Loucy (cell line): ENCODE results near the gene DTNA.

Source experiments
- EZH2phosphoT487 ChIP-seq: fragments of 200-600 bp; IDR thresholded peaks from 2 replicates; pipeline ENCODE4 v1.6.1; 2018; ENCODE audit warnings: antibody characterized with exemption, mild to moderate bottlenecking, moderate library complexity, borderline replicate concordance
- TF ChIP-seq, protein P1 (sequence below): fragments of 200-600 bp; sonication (generic); conservative IDR thresholded peaks from 2 replicates; pipeline ENCODE4 v1.5.1; 2014; ENCODE audit warnings: mild to moderate bottlenecking, antibody characterized with exemption, low read length

GRCh38 chr18:34835466-34835865 lies 125.4 kb downstream of the DTNA start:
- TF ChIP-seq, protein P1, sequence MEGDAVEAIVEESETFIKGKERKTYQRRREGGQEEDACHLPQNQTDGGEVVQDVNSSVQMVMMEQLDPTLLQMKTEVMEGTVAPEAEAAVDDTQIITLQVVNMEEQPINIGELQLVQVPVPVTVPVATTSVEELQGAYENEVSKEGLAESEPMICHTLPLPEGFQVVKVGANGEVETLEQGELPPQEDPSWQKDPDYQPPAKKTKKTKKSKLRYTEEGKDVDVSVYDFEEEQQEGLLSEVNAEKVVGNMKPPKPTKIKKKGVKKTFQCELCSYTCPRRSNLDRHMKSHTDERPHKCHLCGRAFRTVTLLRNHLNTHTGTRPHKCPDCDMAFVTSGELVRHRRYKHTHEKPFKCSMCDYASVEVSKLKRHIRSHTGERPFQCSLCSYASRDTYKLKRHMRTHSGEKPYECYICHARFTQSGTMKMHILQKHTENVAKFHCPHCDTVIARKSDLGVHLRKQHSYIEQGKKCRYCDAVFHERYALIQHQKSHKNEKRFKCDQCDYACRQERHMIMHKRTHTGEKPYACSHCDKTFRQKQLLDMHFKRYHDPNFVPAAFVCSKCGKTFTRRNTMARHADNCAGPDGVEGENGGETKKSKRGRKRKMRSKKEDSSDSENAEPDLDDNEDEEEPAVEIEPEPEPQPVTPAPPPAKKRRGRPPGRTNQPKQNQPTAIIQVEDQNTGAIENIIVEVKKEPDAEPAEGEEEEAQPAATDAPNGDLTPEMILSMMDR: no peak
- TF ChIP-seq EZH2phosphoT487: no peak
